OCI-LY1 (cell line): Measurements from ENCODE around the gene INS.

ENCODE experiments used
- CTCF ChIP-seq: fragments of 200-600 bp; sonication (generic), shearing (Covaris generic); IDR thresholded peaks from 2 replicates; pipeline ENCODE4 v1.5.1; 2017; ENCODE audit warnings: mild to moderate bottlenecking, antibody characterized with exemption, low read length, moderate library complexity, mixed read lengths
- EZH2 ChIP-seq: fragments of 200-600 bp; sonication (generic), shearing (Covaris generic); IDR thresholded peaks from 2 replicates; pipeline ENCODE4 v1.8.0; 2017; ENCODE audit warnings: borderline replicate concordance, mixed run types, mild to moderate bottlenecking, antibody characterized with exemption, low read length, moderate library complexity, mixed read lengths

- no peak for TF ChIP-seq CTCF
- TF ChIP-seq EZH2: no peak
Measured at GRCh38 chr11:2113776-2114175, 47.2 kb downstream of the INS start.
